ENCODE measurements around the gene WDR6.

DNA sequence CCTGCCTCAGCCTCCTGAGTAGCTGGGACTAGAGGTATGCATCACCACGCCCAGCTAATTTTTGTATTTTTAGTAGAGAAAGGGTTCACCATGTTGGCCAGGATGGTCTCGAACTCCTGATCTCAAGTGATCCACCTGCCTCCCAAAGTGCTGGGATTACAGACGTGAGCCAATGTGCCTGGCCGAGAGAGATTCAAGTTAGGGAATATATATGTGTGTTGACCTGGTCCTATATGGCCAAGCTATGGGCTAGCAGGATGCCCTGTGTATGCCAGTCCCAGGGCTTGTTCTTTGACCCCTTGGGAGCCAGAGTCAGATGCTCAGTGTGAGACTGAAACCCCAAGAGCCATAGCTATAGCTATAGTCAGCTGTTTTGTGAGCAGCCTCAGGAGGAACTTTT is 16.6 kb downstream of the WDR6 start:
- no peak for TF ChIP-seq TAF1 (IDR thresholded peaks at IDR 0.05; ENCODE audit: borderline replicate concordance, insufficient read depth, low read length)
- TF ChIP-seq POLR2AphosphoS5 (IDR thresholded peaks at IDR 0.05; ENCODE audit: low read depth, low read length) = no peak
- no peak for TF ChIP-seq SIN3A (IDR thresholded peaks at IDR 0.05; ENCODE audit: borderline replicate concordance, insufficient read depth, low read length)
- no peak for TF ChIP-seq REST (IDR thresholded peaks at IDR 0.05; ENCODE audit: insufficient read depth in 1 of 2, low read depth in 2 of 2, low read length in 2 of 2)
